H9 (cell line): ENCODE measurements around the gene FAM9C. TPM values are rescaled to one million over a fixed set of nuclear protein-coding genes. Genes with fewer than 3 reads are reported as not detected.

ENCODE experiments used
- DNase-seq: peaks from one replicate; pipeline ENCODE4 v3.0.0-alpha.2; 2017
- H2AFZ ChIP-seq: one replicate; pipeline ENCODE4 v1.6.1; 2013; ENCODE audit warnings: mild to moderate bottlenecking, low read length, control low read depth, moderate library complexity
- H2AK5ac ChIP-seq: 2 replicates; pipeline ENCODE4 v1.6.1; 2013; ENCODE audit warnings: low read length, control low read depth, mixed read lengths; ENCODE audit not compliant: insufficient read length
- H2BK120ac ChIP-seq: one replicate; pipeline ENCODE4 v1.6.1; 2013; ENCODE audit warnings: low read depth, mild to moderate bottlenecking, low read length, control low read depth, inconsistent platforms; ENCODE audit not compliant: poor library complexity, severe bottlenecking
- H2BK12ac ChIP-seq: 2 replicates; pipeline ENCODE4 v1.6.1; 2013; ENCODE audit warnings: low read length, control low read depth, mixed read lengths, low read depth; ENCODE audit not compliant: insufficient read length
- H2BK15ac ChIP-seq: 2 replicates; pipeline ENCODE4 v1.6.1; 2013; ENCODE audit warnings: low read depth, low read length, control low read depth
- H2BK20ac ChIP-seq: one replicate; pipeline ENCODE4 v1.6.1; 2013; ENCODE audit warnings: low read depth, mild to moderate bottlenecking, low read length, control low read depth, inconsistent platforms; ENCODE audit not compliant: poor library complexity, severe bottlenecking
- H2BK5ac ChIP-seq: 2 replicates; pipeline ENCODE4 v1.6.1; 2013; ENCODE audit warnings: low read length, control low read depth, mixed read lengths; ENCODE audit not compliant: insufficient read length
- H3K14ac ChIP-seq: 2 replicates; pipeline ENCODE4 v1.6.1; 2013; ENCODE audit warnings: low read length, control low read depth; ENCODE audit not compliant: insufficient read depth
- H3K18ac ChIP-seq: 2 replicates; pipeline ENCODE4 v1.6.1; 2013; ENCODE audit warnings: low read depth, mild to moderate bottlenecking, mixed read lengths, low read length, control low read depth; ENCODE audit not compliant: insufficient read length
- H3K23ac ChIP-seq: 2 replicates; pipeline ENCODE4 v1.6.1; 2013; ENCODE audit warnings: low read length, control low read depth, mixed read lengths, low read depth; ENCODE audit not compliant: insufficient read length
- H3K23me2 ChIP-seq: 2 replicates; pipeline ENCODE4 v1.6.1; 2013; ENCODE audit warnings: low read depth, mild to moderate bottlenecking, mixed read lengths, low read length, control low read depth; ENCODE audit not compliant: insufficient read length, poor library complexity, severe bottlenecking
- H3K27ac ChIP-seq: 2 replicates; pipeline ENCODE4 v1.5.1; 2013; ENCODE audit warnings: low read length, control low read depth, mixed read lengths, low read depth; ENCODE audit not compliant: insufficient read length
- H3K27me3 ChIP-seq: 2 replicates; pipeline ENCODE4 v1.6.1; 2013; ENCODE audit warnings: low read length, control low read depth, inconsistent platforms; ENCODE audit not compliant: insufficient read depth
- H3K4ac ChIP-seq: 2 replicates; pipeline ENCODE4 v1.6.1; 2013; ENCODE audit warnings: low read depth, mild to moderate bottlenecking, control low read depth, inconsistent platforms, low read length, moderate library complexity
- H3K4me1 ChIP-seq: 2 replicates; pipeline ENCODE4 v1.6.1; 2013; ENCODE audit warnings: low read length, control low read depth, inconsistent platforms; ENCODE audit not compliant: insufficient read depth
- H3K4me2 ChIP-seq: 2 replicates; pipeline ENCODE4 v1.6.1; 2013; ENCODE audit warnings: low read length, control low read depth, mixed read lengths; ENCODE audit not compliant: insufficient read length, insufficient read depth
- H3K56ac ChIP-seq: 2 replicates; pipeline ENCODE4 v1.6.1; 2013; ENCODE audit warnings: low read depth, mild to moderate bottlenecking, mixed read lengths, low read length, control low read depth; ENCODE audit not compliant: insufficient read length
- H3K79me1 ChIP-seq: 2 replicates; pipeline ENCODE4 v1.6.1; 2013; ENCODE audit warnings: low read depth, mild to moderate bottlenecking, moderate library complexity, low read length, control low read depth, inconsistent platforms; ENCODE audit not compliant: insufficient read depth, poor library complexity, severe bottlenecking
- H3K79me2 ChIP-seq: 2 replicates; pipeline ENCODE4 v1.6.1; 2013; ENCODE audit warnings: low read length, control low read depth, inconsistent platforms; ENCODE audit not compliant: insufficient read depth
- H3K9ac ChIP-seq: 2 replicates; pipeline ENCODE4 v1.6.1; 2013; ENCODE audit warnings: low read length, control low read depth, mixed read lengths; ENCODE audit not compliant: insufficient read length; ENCODE audit errors: extremely low read depth
- H3K9me3 ChIP-seq: one replicate; pipeline ENCODE4 v1.6.1; 2013; ENCODE audit warnings: low read depth, low read length, inconsistent platforms; ENCODE audit not compliant: control insufficient read depth
- H3T11ph ChIP-seq: one replicate; pipeline ENCODE4 v1.6.1; 2013; ENCODE audit warnings: mild to moderate bottlenecking, low read length, control low read depth, inconsistent platforms
- H4K20me1 ChIP-seq: one replicate; pipeline ENCODE4 v1.6.1; 2013; ENCODE audit not compliant: control insufficient read depth, insufficient read length, insufficient read depth
- H4K5ac ChIP-seq: 2 replicates; pipeline ENCODE4 v1.6.1; 2013; ENCODE audit warnings: low read depth, mild to moderate bottlenecking, mixed read lengths, low read length, control low read depth; ENCODE audit not compliant: insufficient read length
- H4K8ac ChIP-seq: replicated peaks from 2 replicates; pipeline ENCODE4 v1.6.1; 2013; ENCODE audit warnings: low read length, control low read depth, mixed read lengths, low read depth; ENCODE audit not compliant: insufficient read length
- H4K91ac ChIP-seq: 2 replicates; pipeline ENCODE4 v1.6.1; 2013; ENCODE audit warnings: low read depth, mild to moderate bottlenecking, moderate library complexity, mixed read lengths, low read length, control low read depth; ENCODE audit not compliant: insufficient read length
- H3K27ac Mint-ChIP-seq, 3 experiments: 2 replicates in 2 of 3; 3 replicates in 1 of 3; pipeline ENCODE4 v1.8.0; 2020 to 2021; ENCODE audit warnings: mixed read lengths in 3 of 3, mild to moderate bottlenecking in 1 of 3, moderate library complexity in 1 of 3
- H3K27me3 Mint-ChIP-seq: 2 replicates; pipeline ENCODE4 v1.8.0; 2021; ENCODE audit warnings: low read depth, mild to moderate bottlenecking, moderate library complexity, mixed read lengths
- H3K36me3 Mint-ChIP-seq, 3 experiments: 2 replicates in 2 of 3; 3 replicates in 1 of 3; pipeline ENCODE4 v1.8.0; 2020 to 2021; ENCODE audit warnings: low read depth in 3 of 3, mixed read lengths in 3 of 3; ENCODE audit not compliant: insufficient read depth in 1 of 3
- H3K4me1 Mint-ChIP-seq, 2 experiments: 2 replicates each; pipeline ENCODE4 v1.8.0; 2020; ENCODE audit warnings: mixed read lengths in 2 of 2
- H3K4me3 Mint-ChIP-seq, 2 experiments: 2 replicates in 1 of 2; 3 replicates in 1 of 2; pipeline ENCODE4 v1.8.0; 2020 to 2021; ENCODE audit warnings: mild to moderate bottlenecking in 2 of 2, mixed read lengths in 2 of 2, moderate library complexity in 1 of 2
- H3K9me3 Mint-ChIP-seq, 2 experiments: 2 replicates in 1 of 2; 3 replicates in 1 of 2; pipeline ENCODE4 v1.8.0; 2020; ENCODE audit warnings: mild to moderate bottlenecking in 2 of 2, mixed read lengths in 2 of 2, moderate library complexity in 1 of 2
- CTCF ChIP-seq: fragments of 200-600 bp; sonication (generic); conservative IDR thresholded peaks from 3 replicates; pipeline ENCODE4 v1.8.0; 2021; ENCODE audit warnings: antibody characterized with exemption, mild to moderate bottlenecking
- WGBS: extraction: QIAGEN DNeasy Blood & Tissue Kit; methylation state at CpG from one replicate; pipeline ENCODE4 v1.1.7; 2013; ENCODE audit warnings: missing lambda C conversion rate, low lambda C conversion rate, mixed read lengths; ENCODE audit not compliant: insufficient read length; ENCODE audit errors: extremely low coverage; 5-methylcytosine and 5-hydroxymethylcytosine counted together
- total RNA-seq: library from RNA; stranded (reverse); gene quantifications from 2 replicates; pipeline ENCODE4 v1.2.1, GENCODE V29; 2021

The FAM9C gene
- total RNA-seq, 1 experiment from 2014 or later: not detected

DNA sequence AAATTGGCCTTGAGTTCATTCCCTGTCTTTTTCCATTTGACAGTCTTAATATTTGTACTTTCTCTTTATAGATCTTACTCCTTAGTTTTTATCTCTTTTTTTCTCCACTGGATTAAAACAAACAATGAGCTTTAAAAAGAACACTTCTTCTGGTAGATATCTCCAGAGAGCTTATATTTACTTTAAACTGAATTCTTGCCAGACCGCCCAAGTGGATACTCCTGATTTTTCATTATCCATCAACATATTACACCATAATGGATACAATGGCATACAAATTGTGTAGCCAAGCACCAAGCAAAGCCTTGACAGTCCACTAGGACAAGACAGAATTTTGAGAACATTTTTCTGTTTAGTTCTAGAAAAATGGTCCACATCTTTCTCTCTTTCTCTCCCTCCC, 50.6 kb downstream of the FAM9C start:
- no peak overlapping the region for H3K18ac ChIP-seq
- H3K23ac ChIP-seq: no peak overlapping the region
- no peak for TF ChIP-seq CTCF
- H3K14ac ChIP-seq: no peak overlapping the region
- Mint-ChIP-seq H3K4me1 (peaks cover 12 to 14% of the 10 kb centered on the region in 2 experiments), H3K4me3 (no peak overlapping the region), H3K9me3 (peaks cover 51 to 66% of the 10 kb centered on the region in 2 experiments), H3K27me3 (no peaks in the 10 kb centered on the region), H3K36me3 (peaks cover 0 to 2% (median 0%) of the 10 kb centered on the region in 3 experiments; a peak in 1 of 7 replicates), H3K27ac (no peak overlapping the region)
- H3T11ph ChIP-seq: no peak overlapping the region
- H2BK12ac ChIP-seq: no peak overlapping the region
- no CpG with 5 or more reads among the region's 1 CpG for WGBS
- no peaks in the 10 kb centered on the region for H4K20me1 ChIP-seq
- H2BK20ac ChIP-seq: no peak overlapping the region
- H3K4me1 ChIP-seq: 0 out of 2 replicates have a peak, but pooled peaks cover 2% of the 10 kb centered on the region
- H3K4me2 ChIP-seq: no peak overlapping the region
- no peaks in the 10 kb centered on the region for H3K23me2 ChIP-seq
- no peak overlapping the region for H3K27ac ChIP-seq
- no peak overlapping the region for H4K91ac ChIP-seq
- H2BK5ac ChIP-seq: no peak overlapping the region
- H2BK15ac ChIP-seq: no peak overlapping the region
- H3K79me2 ChIP-seq: no peaks in the 10 kb centered on the region
- H2AFZ ChIP-seq: no peak overlapping the region
- no peak overlapping the region for H3K4ac ChIP-seq
- no peak overlapping the region for H2AK5ac ChIP-seq
- H2BK120ac ChIP-seq: no peak overlapping the region
- no peaks in the 10 kb centered on the region for H3K79me1 ChIP-seq
- DNase-seq: no peak
- H3K9me3 ChIP-seq: no peaks in the 10 kb centered on the region
- H3K9ac ChIP-seq: no peak overlapping the region
- no peak overlapping the region for H4K8ac ChIP-seq
- H3K56ac ChIP-seq: no peak overlapping the region
- no peaks in the 10 kb centered on the region for H3K27me3 ChIP-seq
- H4K5ac ChIP-seq: no peak overlapping the region
